Mesenchymal stem cell (in vitro differentiated cells and primary cell): Measurements from ENCODE around the gene ATP11C.
"Not testable (repeated sequence)": the region's sequence is repeated elsewhere in the genome, so short reads cannot be mapped to it uniquely, and the experiment has no call there.

Experiments used
- DNase-seq: peaks from one replicate; pipeline ENCODE4 v3.0.0-alpha.2; 2013
- H2AFZ ChIP-seq: one replicate; pipeline ENCODE4 v1.6.1; 2013; ENCODE audit warnings: low read depth, mild to moderate bottlenecking, control low read depth, inconsistent platforms, low read length, moderate library complexity
- H2AK5ac ChIP-seq: 2 replicates; pipeline ENCODE4 v1.6.1; 2013; ENCODE audit warnings: low read length, moderate library complexity, mild to moderate bottlenecking, inconsistent platforms; ENCODE audit not compliant: severe bottlenecking
- H2BK120ac ChIP-seq: one replicate; pipeline ENCODE4 v1.6.1; 2013; ENCODE audit warnings: low read depth, mild to moderate bottlenecking, inconsistent platforms, low read length, moderate library complexity
- H2BK12ac ChIP-seq, 2 experiments: one replicate each; pipeline ENCODE4 v1.6.1; 2013; ENCODE audit warnings: inconsistent platforms in 2 of 2, low read length in 2 of 2, mild to moderate bottlenecking in 2 of 2, moderate library complexity in 2 of 2, control low read depth in 1 of 2
- H2BK15ac ChIP-seq: one replicate; pipeline ENCODE4 v1.6.1; 2013; ENCODE audit warnings: mild to moderate bottlenecking, low read depth, inconsistent platforms; ENCODE audit not compliant: poor library complexity, severe bottlenecking
- H2BK5ac ChIP-seq: 2 replicates; pipeline ENCODE4 v1.6.1; 2013; ENCODE audit warnings: low read depth, mild to moderate bottlenecking, low read length, control low read depth, inconsistent platforms; ENCODE audit not compliant: poor library complexity, severe bottlenecking
- H3K14ac ChIP-seq, 2 experiments: one replicate each; pipeline ENCODE4 v1.6.1; 2013; ENCODE audit warnings: inconsistent platforms in 2 of 2, low read length in 2 of 2, control low read depth in 1 of 2, mild to moderate bottlenecking in 1 of 2, moderate library complexity in 1 of 2
- H3K18ac ChIP-seq, 2 experiments: one replicate each; pipeline ENCODE4 v1.6.1; 2013; ENCODE audit warnings: inconsistent platforms in 2 of 2, low read length in 2 of 2, control low read depth in 1 of 2, low read depth in 1 of 2, mild to moderate bottlenecking in 1 of 2
- H3K23ac ChIP-seq, 2 experiments: one replicate each; pipeline ENCODE4 v1.6.1; 2013; ENCODE audit warnings: inconsistent platforms in 2 of 2, low read length in 2 of 2, mild to moderate bottlenecking in 2 of 2, moderate library complexity in 2 of 2, control low read depth in 1 of 2
- H3K27ac ChIP-seq: 2 replicates; pipeline ENCODE4 v1.5.1; 2013; ENCODE audit warnings: mild to moderate bottlenecking, moderate library complexity, low read length, control low read depth, inconsistent platforms; ENCODE audit not compliant: poor library complexity, severe bottlenecking
- H3K27me3 ChIP-seq, 2 experiments: 2 replicates each; pipeline versions ENCODE4 v1.6.1 to v1.7.0; 2013; ENCODE audit warnings: low read length in 2 of 2, mild to moderate bottlenecking in 2 of 2, moderate library complexity in 2 of 2, control low read depth in 1 of 2, inconsistent platforms in 1 of 2; ENCODE audit not compliant: control insufficient read depth in 1 of 2, insufficient read depth in 1 of 2
- H3K36me3 ChIP-seq, 2 experiments: 2 replicates each; pipeline versions ENCODE4 v1.6.1 to v1.7.0; 2013; ENCODE audit warnings: low read length in 2 of 2, control low read depth in 1 of 2, inconsistent platforms in 1 of 2, low read depth in 1 of 2, mild to moderate bottlenecking in 1 of 2; ENCODE audit not compliant: insufficient read depth in 2 of 2, control insufficient read depth in 1 of 2
- H3K4ac ChIP-seq, 2 experiments: one replicate each; pipeline ENCODE4 v1.6.1; 2013; ENCODE audit warnings: inconsistent platforms in 2 of 2, low read length in 2 of 2, mild to moderate bottlenecking in 2 of 2, moderate library complexity in 2 of 2, control low read depth in 1 of 2, low read depth in 1 of 2
- H3K4me1 ChIP-seq: 2 replicates; pipeline ENCODE4 v1.6.1; 2013; ENCODE audit warnings: low read depth, low read length, control low read depth; ENCODE audit not compliant: control insufficient read depth, insufficient read depth
- H3K4me2 ChIP-seq: 2 replicates; pipeline ENCODE4 v1.6.1; 2013; ENCODE audit warnings: low read length, mild to moderate bottlenecking, inconsistent platforms; ENCODE audit not compliant: poor library complexity, severe bottlenecking
- H3K4me3 ChIP-seq, 2 experiments: 2 replicates each; pipeline versions ENCODE4 v1.5.1 to v1.7.0; 2013; ENCODE audit warnings: low read length in 2 of 2, mild to moderate bottlenecking in 2 of 2, control low read depth in 1 of 2, low read depth in 1 of 2; ENCODE audit not compliant: insufficient read depth in 1 of 2
- H3K79me1 ChIP-seq: replicated peaks from 2 replicates; pipeline ENCODE4 v1.6.1; 2013; ENCODE audit warnings: mild to moderate bottlenecking, control low read depth, low read length, inconsistent platforms; ENCODE audit not compliant: poor library complexity, severe bottlenecking
- H3K9ac ChIP-seq: 2 replicates; pipeline ENCODE4 v1.7.0; 2013; ENCODE audit warnings: mild to moderate bottlenecking, low read length, moderate library complexity
- H3K9me3 ChIP-seq: 2 replicates; pipeline ENCODE4 v1.7.0; 2013; ENCODE audit warnings: mild to moderate bottlenecking, low read length; ENCODE audit not compliant: control insufficient read depth
- H4K8ac ChIP-seq: one replicate; pipeline ENCODE4 v1.6.1; 2013; ENCODE audit warnings: inconsistent platforms, mild to moderate bottlenecking, low read length, moderate library complexity
- H4K91ac ChIP-seq: one replicate; pipeline ENCODE4 v1.6.1; 2013; ENCODE audit warnings: mild to moderate bottlenecking, low read length, inconsistent platforms
- WGBS: methylation state at CpG from one replicate; pipeline ENCODE4 v1.1.7; 2013; ENCODE audit warnings: mixed read lengths; 5-methylcytosine and 5-hydroxymethylcytosine counted together

ATP11C gene

GRCh38 chrX:139844884-139845283, 88.0 kb downstream of the ATP11C start:
- Histone ChIP-seq H3K14ac (no peak overlapping the region), H3K4ac (no peak overlapping the region), H3K9ac (no peak overlapping the region), H3K18ac (no peak overlapping the region), H2BK15ac (peak overlapping the region; percentile 23), H2BK5ac (no peak overlapping the region), H3K9me3 (no peaks in the 10 kb centered on the region), H3K23ac (no peak overlapping the region), H3K4me1 (no peaks in the 10 kb centered on the region), H2BK120ac (no peak overlapping the region), H3K4me2 (no peak overlapping the region), H2AFZ (no peak overlapping the region), H2BK12ac (no peak overlapping the region), H3K79me1 (peaks cover 7% of the 10 kb centered on the region), H2AK5ac (no peak overlapping the region), H3K4me3 (no peak overlapping the region), H3K27me3 (no peaks in the 10 kb centered on the region), H4K8ac (no peak overlapping the region), H4K91ac (no peak overlapping the region), H3K27ac (no peak overlapping the region), H3K36me3 (no peaks in the 10 kb centered on the region)
- WGBS, result 100% methylated on average over 2 of the region's 2 CpGs
- DNase-seq, result no peak

DNA sequence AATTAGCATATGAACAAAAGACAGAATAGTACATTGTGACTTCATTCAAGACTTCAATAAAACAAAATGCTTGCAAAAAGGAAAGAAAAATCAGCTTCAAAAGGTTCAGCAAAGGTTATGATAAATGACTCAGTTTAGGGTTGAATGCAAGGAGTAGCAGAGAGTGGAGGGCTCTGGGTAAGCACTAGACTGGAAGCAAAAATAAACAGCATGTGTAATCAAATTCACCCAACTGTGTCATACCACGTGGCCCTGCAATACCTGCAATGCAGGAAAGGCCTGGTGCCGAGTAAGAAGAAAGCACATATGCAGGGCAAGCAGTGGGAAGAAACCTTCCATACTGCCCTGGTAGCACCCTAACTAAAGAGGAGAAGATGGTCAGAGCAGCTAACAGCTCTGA, 88.7 kb downstream of the ATP11C start:
- Histone ChIP-seq H3K9ac (no peak overlapping the region), H4K91ac (no peak overlapping the region)

DNA sequence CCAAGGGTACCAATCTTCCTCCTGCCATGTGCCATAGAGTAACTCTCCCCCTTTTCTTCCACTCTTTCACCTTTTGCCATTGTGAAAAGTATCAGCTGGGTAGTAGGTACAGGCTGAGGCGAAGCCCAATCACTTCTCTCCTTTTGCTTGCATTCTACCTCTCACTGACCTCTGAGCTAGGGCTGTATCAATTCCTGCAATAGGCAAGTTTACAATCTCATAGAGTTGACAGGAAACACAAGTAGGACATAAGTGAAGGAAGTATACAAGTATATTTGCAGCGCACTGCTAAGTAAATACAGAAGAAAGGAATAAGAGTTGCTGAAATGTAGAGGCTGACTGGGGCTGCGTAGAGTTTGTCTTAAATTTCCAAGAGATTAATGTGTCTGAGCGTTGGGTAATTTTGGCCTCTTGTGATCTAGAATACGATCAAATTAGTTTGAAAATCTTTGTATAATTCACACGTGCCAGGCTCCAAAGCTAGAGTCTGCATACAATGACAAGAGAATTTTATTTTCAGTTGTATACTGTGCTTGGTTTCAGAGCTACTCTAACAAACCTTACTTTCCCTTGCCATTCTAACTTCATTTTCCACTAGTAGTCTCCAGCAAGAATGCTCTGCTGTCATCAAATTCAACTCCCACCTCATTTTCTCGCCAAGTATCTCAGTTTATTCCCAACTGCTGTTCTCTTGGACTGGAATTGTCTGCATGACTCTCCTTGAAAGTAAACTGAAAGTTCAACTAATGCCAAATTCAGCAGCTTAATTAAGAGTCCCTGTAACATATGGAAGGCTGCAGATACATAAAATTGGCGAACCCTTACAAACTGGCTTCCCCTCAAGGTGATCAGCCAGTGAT, 90.3 kb downstream of the ATP11C start:
- Histone ChIP-seq H2BK15ac (no peak overlapping the region), H2BK5ac (no peak overlapping the region), H3K4me3 (no peak overlapping the region), H4K8ac (no peak overlapping the region), H2BK120ac (no peak overlapping the region), H3K4me2 (no peak overlapping the region), H3K27me3 (no peaks in the 10 kb centered on the region), H3K9ac (no peak overlapping the region), H3K23ac (no peak overlapping the region), H3K27ac (no peak overlapping the region), H2AFZ (no peak overlapping the region), H3K36me3 (no peaks in the 10 kb centered on the region), H3K4ac (no peak overlapping the region), H3K79me1 (peaks cover 5% of the 10 kb centered on the region), H2BK12ac (no peak overlapping the region), H3K9me3 (peaks cover 4% of the 10 kb centered on the region), H4K91ac (no peak overlapping the region), H2AK5ac (no peak overlapping the region), H3K14ac (no peak overlapping the region), H3K4me1 (no peaks in the 10 kb centered on the region), H3K18ac (no peak overlapping the region)
- 94% methylated on average over 5 of the region's 8 CpGs for WGBS
- DNase-seq, result no peak

More for the DNA sequence above, 88.7 kb downstream of the ATP11C start:
- no peak for DNase-seq
- 54% methylated on average over 2 of the region's 2 CpGs for WGBS
- Histone ChIP-seq H2AK5ac (no peak overlapping the region), H3K14ac (no peak overlapping the region), H3K18ac (no peak overlapping the region), H3K4me2 (no peak overlapping the region), H3K27ac (no peak overlapping the region), H2BK15ac (no peak overlapping the region), H2BK5ac (no peak overlapping the region), H3K36me3 (no peaks in the 10 kb centered on the region), H3K27me3 (no peaks in the 10 kb centered on the region), H3K4me1 (no peaks in the 10 kb centered on the region), H4K8ac (peak overlapping the region; percentile 28), H3K79me1 (peaks cover 9% of the 10 kb centered on the region), H2AFZ (no peak overlapping the region), H2BK12ac (no peak overlapping the region), H3K4me3 (no peak overlapping the region), H3K4ac (no peak overlapping the region), H3K9me3 (no peaks in the 10 kb centered on the region), H2BK120ac (no peak overlapping the region), H3K23ac (no peak overlapping the region)

DNA sequence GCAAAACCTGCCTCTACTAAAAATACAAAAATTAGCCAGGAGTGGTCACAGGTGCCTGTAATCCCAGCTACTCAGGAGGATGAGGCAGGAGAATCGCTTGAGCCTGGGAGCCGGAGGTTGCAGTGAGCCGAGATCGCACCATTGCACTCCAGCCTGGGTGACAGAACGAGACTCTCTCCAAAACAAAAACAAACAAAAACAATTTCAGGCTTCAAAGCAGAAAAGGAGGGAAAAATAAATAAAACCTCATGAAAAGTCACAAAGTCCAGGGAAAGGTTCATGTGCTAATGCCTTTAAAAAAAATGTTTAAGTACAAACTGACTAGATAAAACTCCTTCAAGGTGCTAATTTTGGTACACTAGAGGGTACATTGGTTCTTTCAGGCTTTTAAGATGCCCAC, 96.5 kb downstream of the ATP11C start:
- not testable (repeated sequence) for H4K8ac ChIP-seq, H2AFZ ChIP-seq, H3K79me1 ChIP-seq, H3K18ac ChIP-seq, H2BK12ac ChIP-seq, H3K4me3 ChIP-seq, H3K27me3 ChIP-seq, H3K9ac ChIP-seq, H3K36me3 ChIP-seq, H2AK5ac ChIP-seq, H2BK5ac ChIP-seq, H3K27ac ChIP-seq, H3K23ac ChIP-seq, H2BK15ac ChIP-seq, DNase-seq, H4K91ac ChIP-seq, H3K4ac ChIP-seq, H3K14ac ChIP-seq, H2BK120ac ChIP-seq, H3K4me1 ChIP-seq, H3K9me3 ChIP-seq, H3K4me2 ChIP-seq
- WGBS, result 100% methylated on average over 1 of the region's 5 CpGs
